HG02885 (cell line): ENCODE measurements around the gene MYLK.
"Not testable (repeated sequence)": the region's sequence is repeated elsewhere in the genome, so short reads cannot be mapped to it uniquely, and the experiment has no call there.

Experiments
- ATAC-seq: cut with Tn5 transposase; IDR thresholded peaks from one replicate; pipeline ENCODE4 v1.9.1; 2021; ENCODE audit warnings: mild to moderate bottlenecking; ENCODE audit not compliant: unreplicated experiment, poor library complexity

The MYLK gene

DNA sequence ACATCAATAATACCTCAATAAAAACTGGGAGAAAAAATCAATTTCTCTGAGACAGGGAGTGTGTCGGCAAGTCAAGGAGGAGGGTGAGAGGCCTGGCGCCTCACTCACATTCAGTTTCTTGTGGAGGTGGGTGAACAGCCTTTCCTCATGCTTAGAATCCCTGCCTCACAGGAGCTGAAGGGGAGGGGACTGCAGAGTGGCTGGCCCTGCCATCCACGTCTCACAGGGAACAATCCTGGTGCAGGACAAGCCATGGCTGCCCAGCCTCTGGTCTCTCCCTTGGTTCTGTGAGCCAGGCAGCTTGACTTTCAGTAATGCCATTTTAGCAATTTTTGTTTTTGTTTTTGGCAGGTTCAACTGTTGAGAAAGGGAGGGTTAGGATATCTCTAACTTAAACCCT lies 172.8 kb downstream of the MYLK start:
- no peak for ATAC-seq

DNA sequence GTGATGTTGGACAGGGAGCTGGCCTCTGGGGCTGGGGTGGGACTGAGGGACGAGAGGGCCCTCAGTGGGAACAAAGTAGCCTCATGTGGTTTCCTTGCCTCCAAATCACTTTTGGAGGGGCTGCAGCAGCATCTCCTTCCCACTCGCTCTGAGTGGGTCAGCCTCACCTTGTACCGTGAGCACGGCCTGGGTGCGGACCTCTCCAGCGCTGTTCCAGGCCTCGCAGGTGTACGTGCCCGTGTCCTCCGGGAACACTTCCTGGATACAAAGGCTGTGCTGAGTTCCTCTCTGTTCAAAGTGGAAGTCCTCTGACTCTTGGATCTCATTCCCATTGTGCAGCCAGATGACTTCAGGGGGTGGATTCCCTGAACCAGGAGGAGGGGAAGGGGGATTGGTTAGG lies 175.6 kb downstream of the MYLK start:
- ATAC-seq, result no peak

DNA sequence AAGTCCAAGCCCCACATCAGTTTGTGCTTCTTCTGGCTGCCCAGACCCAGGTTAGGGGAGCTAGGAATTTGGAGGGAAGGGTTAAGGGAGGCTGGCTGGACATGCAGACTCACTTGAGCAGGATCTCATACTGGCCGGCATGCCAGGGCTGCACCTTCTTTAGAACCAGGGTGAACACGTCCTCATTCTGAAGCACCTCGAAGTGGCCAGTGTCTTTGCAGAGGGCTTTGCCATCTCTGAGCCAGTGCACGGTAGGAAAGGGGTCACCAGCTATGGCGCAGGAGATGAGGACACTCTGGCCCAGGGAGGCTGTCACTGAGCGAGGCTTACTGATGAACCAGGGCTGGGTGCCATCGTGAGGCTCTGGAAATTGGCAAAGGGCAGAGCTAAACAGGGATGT lies 176.5 kb downstream of the MYLK start:
- not testable (repeated sequence) for ATAC-seq

DNA sequence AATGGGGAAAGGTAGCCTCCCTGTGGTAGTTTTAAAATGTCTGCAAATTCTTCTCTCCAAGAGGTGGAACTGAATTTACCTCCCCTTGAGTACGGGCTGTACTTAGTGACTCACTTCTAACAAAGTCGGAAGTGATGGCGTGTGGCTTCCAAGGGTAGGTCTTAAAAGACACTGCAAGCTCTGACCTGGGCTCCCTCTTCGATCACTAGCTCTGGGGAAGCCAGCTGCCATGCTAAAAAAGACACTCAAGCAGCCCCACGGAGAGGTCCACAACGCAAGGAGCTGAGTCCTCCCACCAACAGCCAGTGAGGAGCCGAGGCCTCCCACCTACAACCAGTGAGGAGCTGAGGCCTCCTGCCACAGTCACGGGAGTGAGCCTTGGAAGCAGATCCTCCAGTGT lies 177.3 kb downstream of the MYLK start:
- ATAC-seq, result no peak

DNA sequence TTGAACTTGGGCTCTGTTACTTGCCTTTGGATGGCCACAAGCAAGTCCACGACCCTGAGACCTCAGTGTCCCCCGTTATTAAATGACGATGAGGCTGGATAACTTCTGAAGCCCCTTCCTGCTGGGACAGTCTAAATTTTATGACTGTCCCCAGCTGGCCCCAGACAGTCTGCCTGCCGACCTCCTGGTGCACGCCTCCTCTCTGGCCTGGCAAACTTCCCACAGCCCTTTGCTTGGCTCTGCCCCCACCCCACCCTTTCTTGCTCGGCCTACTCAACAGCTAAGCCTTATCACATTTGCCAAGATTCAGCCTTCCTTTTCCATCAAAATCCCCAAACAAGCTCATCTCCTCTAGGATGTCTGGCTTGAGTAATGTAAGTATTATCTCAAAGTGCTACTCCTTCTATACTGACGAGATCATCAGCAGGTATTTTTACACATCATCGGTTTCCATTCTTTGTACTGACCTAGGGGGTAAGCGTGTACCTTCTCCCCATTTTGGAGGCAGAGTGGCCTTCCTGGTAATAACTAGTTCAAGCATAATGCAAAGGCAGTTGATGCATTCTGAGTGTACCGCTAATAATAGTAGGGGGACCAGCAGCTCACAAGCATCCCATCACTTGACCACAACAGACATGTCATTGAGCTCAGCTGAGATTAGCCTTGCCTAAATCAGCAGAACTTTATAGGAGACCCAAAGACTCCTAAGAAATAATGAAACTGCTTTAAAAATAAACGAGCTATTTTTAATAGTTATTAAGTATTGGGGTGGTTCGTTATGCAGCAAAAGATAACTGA lies 178.4 kb downstream of the MYLK start:
- no peak for ATAC-seq

DNA sequence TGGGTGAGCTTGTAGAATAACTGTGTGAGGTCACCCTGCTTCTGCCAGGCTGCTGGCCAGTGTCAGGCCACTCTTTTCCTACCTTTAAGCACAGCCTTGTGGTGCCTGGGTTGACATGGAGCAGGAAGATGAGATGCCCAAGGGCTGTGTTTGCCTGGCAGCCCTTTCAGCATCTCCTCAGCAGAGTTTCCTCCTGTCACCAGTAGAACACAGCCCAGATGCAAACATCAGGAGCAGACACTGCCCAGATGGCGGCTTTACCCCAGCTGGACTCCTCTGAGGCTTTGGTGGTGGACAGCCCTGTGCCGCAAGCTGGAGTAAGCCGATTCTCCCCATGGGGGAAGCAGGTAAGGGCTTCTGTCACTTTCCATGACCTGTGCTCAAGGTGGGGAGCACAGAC lies 180.5 kb downstream of the MYLK start:
- ATAC-seq, result not testable (repeated sequence)

DNA sequence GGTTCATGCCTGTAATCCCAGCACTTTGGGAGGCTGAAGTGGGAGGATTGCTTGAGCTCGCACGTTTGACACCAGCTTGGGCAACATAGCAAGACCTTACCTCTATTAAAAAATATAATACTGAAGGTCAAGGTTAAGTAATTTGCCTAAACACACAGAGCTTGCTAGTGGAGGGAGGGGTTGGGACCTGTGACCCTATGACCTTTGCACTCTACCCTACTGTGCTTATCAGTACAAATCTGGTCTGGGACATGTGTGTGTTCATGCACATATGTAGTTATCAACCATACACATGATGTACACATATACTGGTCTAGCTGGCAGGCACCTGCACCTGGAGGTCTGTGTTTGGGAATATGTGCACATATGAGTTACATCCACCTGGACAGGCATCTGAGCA lies 181.4 kb downstream of the MYLK start:
- ATAC-seq, result no peak

DNA sequence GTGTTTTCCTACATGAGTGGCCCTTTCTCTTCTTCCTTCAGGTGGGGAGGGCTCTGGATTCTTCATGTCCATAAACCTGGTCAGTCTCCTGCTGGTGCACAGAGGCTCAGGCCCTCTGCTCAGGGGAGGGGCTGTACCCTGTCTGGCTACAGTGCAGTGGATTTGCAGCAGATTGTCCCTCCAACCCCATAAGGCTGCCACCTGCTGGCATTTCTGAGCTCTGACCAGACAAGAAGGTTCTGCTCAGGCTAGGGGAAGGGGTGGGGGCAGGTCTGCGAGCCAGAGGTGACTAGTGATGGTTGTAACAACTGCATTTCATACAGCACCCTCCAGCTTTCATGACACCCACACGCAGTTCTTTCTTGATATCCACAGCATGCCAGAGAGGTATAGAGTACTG lies 182.1 kb downstream of the MYLK start:
- ATAC-seq, result not testable (repeated sequence)

DNA sequence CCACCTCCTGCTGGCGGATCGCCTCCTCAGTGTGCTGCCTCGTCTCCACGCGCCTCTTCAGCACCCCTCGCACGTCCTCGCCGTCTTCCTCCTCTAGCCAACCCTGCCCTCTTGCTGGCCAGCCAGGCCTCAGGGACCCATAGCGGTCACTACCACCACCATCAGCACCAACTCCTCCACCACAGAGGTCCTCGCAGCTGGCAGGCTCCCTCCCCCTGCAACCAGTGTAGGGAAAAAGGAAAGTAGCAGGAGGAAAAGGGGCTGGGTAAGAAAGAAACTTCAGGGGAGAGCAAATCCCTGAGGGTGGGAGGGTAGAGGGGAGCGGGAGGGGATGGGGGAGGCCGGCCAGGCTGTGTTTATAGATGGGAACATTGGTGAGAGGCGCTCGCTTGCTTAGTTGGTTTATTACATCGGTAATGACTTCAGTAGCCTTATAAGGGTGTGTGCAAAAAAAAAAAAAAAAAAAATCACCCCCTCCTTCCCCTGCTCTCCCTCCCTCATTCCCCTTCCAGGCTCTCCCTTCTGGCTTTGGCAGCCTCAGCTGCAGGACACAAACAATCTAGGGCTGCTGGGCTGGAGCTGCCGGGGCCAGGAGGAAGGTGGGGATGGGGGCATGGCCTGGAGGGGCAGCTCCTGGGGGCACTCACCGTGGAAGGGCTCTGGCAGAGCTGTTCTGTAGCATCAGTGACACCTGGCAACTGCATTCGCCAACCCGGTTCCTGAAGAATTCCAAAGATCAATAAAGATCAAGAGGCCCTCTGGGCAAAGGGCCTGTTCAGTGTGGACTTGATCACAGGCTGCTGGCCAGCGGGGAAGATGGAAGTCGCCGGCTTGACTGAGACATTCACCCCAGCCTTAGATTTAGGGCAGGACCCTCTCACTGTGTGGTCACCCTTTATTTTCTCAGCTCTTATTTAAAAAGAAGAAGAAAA lies 183.1 kb downstream of the MYLK start:
- no peak for ATAC-seq

DNA sequence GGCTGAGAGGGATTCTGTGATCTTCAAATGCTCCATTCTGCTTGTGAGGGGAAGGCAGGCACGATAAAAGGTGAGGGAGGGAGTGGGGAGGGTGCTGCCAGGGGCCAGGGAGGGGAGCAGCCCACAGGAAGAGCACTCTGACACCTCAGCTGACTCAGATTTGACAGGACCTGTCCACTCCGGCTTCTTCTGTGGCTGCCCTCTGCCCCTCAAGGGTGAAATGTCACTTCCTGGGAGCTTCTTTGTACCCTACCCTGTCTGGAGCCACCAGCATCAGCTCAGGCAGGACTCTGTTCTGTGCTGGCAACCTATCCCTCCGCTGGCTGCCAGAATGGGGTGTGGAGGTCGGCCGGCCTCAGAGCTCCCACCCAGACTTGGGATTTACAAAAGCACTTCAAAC lies 185.3 kb downstream of the MYLK start:
- no peak for ATAC-seq

DNA sequence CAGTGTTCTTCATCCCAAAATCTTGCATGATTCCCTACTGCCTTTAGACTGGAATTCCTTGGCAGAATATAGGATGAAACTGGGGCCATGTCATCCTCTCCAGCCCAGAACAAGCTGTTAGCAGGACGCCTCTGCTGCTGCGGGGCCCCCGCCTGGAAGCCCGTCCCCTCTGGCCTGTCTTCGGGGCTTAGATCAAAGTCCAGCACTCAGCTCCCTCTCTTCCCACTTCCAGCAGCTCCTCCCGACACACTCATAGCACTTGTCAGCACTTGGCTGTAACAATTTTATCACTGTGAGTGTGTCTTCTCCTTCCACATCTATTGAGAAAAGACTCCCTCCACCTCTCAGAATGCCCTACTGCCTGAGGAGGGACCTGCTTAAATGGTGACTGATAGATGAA lies 187.3 kb downstream of the MYLK start:
- no peak for ATAC-seq

DNA sequence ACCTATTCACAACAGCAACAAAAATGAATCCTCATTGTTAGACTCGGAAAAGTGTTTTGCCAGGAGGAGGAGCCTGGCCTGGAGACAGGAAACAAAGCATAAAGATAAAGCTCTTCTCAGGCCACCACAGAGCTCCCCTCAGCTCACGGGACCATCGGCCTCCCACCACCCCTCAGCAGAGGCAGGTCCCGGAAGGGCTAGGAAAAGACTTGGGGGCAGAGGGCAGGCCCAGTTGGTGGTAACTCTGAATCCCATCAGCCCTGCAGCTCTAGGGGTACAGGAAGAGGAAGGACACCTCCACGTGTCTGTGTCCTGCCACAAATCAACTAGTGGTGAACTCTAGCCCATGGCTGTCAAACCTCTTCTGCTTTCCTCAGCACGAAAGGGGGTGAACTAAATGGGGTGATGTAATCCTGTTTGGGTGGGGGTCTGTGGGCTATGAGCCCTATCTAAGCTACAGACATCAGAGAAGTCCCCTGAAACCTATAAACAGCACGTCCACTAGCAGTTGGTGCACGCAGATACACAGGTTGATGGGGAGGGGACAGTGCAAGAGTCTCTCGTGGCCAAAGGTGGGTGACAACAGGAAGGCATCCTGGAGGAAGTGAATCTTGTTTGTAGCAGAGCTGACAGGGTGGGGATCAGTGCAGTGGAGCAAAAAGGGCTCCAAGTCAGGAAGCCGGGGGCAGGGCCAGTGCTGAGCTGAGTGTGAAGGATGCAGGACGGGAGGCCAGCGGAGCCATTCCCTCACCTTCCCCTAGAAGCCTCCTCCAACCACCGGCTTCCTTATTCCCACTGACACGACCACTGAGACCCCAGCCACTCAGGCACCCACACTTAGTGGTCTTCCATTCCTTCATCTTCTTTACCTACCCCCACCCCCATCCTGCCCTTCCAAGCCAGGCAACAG lies 188.1 kb downstream of the MYLK start:
- no peak for ATAC-seq

DNA sequence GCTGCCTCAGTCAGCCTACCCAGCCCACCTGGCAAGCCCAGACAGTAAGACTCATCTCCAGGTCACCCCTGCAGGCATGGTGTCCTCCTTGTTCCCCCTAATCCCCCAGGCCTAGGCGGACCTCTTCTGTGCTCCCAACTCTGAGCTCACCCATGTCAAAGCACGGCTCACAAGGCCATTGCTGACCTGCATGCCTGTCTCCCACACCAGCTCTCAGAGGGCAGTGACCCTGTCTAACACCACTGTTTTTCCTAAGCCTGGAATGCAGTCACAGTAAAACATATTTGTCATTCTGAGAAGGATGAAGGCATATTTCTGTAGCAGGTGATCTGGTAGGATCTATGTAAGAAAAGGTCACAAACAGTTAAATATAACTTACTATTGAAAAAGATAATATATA lies 189.0 kb downstream of the MYLK start:
- ATAC-seq, result no peak

DNA sequence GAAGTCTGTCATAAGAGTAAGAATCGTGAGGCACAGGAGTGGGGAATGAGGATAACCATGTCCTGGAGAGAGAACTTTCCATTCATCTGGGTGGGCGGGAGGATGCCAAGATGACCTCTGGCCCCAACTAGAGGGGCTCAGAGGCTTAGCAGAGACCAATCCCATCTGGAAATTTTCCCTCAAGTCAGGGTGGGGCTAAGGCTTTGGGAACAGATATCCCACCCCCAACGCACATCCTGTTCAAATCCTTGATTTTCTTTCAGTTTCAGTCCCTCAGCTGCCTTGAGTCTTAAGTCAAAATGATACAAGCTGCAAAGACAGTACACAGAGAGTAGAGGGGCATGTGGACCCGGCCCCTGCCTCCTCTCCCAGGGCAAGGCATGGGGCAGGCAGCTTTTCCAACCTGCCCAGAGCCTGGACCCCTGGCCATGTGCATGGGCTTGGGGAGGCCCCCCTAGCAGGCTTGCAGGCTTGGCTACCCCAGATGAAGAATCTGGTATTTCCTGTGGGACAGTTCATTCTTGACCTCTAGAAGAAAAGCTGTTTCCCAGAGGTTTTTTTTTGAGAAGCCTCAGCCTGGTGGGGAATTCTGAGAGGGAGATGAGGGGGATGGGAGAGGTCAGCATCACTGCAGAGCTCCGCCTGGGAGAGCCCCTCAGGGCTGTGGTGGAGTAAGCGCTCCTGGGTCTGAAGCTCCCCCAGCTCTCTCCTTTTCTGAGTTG lies 189.6 kb downstream of the MYLK start:
- no peak for ATAC-seq

DNA sequence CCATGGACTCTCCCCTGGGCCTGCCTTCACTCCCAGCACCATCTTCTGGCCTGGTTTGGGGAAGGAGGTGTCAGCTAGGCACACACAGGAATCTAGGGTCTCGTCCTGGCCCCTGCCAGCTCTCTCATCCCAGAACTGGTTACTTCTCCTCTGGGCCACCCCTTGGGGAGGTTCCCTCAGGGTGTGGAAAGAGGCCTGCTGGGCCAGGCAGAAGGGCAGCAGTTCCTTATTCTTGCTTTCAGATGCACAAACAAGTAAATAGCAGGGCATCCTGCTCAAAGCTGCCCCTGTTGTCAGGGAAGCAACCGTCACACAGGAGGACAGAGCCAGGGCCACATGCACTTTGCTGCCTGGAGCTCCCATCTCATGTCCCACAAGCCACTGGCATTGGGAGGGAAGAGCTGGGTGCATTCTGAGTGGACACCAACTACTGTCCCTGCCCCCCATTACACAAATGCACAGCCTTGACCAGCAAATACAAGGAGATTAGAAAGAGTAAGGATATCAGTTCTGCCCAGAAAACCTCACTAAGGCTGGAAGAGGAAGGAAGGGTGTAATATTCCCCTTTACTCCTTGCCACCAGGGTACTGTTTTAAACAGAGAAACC lies 190.4 kb downstream of the MYLK start:
- no peak for ATAC-seq

DNA sequence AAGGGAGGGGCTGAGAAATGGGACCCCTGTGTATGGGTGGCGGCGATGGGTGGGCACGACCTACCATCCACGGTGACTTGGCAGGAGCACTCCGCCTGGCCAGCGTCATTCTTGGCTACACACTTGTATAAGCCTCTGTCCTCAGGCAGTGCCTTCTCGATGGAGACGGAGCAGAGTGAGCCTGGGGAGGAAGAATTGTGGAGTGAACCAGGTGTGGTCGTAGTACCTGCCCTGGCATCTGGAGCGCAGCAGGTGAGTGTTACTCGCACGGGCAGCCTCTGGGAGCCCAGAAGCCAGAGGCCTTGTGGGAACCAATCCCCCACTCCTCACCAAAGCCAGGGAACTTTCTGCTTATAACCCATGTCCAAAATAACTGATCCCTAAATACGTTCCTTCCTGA lies 191.5 kb downstream of the MYLK start:
- ATAC-seq, result no peak

DNA sequence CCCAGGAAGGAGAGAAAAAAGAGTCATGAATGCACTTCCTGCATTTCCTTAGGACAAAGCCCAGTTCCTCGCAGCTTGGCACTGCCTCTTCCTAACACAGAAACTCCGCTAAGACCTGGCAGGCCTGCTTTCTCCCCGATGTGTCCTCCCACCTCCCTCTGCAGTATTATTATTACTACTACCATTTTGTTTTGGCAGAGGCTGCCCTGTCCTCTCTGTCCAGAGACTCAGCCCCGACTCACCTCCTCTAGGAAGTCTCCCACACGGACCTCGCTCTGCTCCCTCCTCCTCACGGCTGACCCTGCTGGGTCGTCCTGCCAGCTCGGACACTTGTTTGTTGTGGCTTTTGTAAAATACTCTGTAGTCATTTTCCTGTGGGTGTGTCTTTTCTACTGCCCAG lies 192.1 kb downstream of the MYLK start:
- no peak for ATAC-seq

DNA sequence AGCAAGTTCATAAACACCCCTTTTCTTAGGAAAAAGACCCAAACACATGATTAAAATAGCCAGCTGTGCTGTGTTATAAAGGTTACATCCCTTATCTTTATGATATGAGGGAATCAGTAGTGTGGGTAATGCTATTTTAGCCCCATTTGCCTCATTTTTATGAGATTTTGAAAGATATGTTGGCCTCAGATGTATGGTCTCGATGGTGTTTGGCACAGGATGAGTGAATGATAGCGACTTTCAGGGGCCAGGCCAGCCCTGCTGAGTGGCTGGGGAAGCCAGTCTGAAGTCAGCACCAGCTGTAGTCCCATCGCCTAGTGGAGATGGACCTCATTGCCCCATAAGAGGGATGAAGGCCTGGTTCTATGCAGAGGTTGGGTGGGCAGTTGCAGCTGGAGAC lies 194.3 kb downstream of the MYLK start:
- ATAC-seq, result no peak

DNA sequence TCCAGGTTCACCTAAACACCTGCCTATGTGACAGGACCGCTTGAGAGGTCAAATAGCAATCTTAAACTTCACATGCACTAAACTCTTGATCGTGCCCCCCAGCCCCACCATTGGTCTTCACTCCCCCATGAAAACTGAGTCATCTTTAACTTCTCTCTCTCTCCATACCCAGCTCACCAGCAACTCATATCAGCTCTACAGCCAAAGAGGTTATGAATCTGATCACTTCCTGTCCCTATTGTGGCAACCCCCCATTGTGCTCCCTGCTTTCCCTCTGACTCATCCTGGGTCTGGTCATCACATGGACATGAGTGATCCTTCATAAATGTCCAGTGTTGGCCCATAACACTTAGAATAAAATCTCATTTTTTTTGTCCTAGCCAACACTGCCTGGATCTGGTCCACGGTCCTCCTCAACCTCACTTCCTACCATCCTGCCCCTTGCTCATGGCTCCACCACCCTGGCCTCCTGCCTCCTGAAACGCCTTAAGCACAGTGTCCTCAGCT lies 195.8 kb downstream of the MYLK start:
- no peak for ATAC-seq
